ENCODE data around the gene OSBPL7.

DNA sequence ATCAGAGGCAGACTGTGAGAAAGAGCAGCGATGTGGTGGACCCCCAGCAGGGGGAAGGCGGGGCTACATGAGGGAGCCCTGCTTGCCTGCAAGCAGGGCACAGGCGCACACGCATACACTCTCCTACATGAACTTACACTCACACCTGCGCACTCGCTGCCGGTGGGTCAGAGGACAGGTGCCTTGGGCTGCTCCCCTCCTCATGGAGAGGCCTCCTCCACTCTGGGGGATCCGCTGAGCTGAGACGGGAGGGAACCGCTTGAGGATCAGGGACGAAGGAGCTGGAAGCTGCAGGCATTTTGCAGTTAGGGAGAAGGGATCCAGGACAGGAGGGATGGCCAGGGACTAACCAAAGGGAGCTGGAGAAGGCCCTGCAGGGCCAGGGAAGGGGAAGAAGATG is 14.2 kb downstream of the OSBPL7 start:
- TF ChIP-seq, protein P1, sequence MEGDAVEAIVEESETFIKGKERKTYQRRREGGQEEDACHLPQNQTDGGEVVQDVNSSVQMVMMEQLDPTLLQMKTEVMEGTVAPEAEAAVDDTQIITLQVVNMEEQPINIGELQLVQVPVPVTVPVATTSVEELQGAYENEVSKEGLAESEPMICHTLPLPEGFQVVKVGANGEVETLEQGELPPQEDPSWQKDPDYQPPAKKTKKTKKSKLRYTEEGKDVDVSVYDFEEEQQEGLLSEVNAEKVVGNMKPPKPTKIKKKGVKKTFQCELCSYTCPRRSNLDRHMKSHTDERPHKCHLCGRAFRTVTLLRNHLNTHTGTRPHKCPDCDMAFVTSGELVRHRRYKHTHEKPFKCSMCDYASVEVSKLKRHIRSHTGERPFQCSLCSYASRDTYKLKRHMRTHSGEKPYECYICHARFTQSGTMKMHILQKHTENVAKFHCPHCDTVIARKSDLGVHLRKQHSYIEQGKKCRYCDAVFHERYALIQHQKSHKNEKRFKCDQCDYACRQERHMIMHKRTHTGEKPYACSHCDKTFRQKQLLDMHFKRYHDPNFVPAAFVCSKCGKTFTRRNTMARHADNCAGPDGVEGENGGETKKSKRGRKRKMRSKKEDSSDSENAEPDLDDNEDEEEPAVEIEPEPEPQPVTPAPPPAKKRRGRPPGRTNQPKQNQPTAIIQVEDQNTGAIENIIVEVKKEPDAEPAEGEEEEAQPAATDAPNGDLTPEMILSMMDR (IDR thresholded peaks at IDR 0.05; ENCODE audit: low read depth, low read length, missing input control) = no peak
- TF ChIP-seq RAD21 (IDR thresholded peaks at IDR 0.05) = no peak
- no peak for TF ChIP-seq SP1 (IDR thresholded peaks at IDR 0.05)
- no peak for TF ChIP-seq TAF1 (conservative IDR thresholded peaks at IDR 0.05)
- TF ChIP-seq JUND (IDR thresholded peaks at IDR 0.05) = no peak
- no peak for TF ChIP-seq HNF4A (conservative IDR thresholded peaks at IDR 0.05)
- TF ChIP-seq, protein P2, sequence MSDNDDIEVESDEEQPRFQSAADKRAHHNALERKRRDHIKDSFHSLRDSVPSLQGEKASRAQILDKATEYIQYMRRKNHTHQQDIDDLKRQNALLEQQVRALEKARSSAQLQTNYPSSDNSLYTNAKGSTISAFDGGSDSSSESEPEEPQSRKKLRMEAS (IDR thresholded peaks at IDR 0.05) = no peak
- no peak for TF ChIP-seq YY1 (IDR thresholded peaks at IDR 0.05)
- TF ChIP-seq GABPA (IDR thresholded peaks at IDR 0.05 in 1 of 2, conservative IDR thresholded peaks at IDR 0.05 in 1 of 2) = no peak
- no peak for TF ChIP-seq EGR1 (IDR thresholded peaks at IDR 0.05; ENCODE audit: low read depth in 2 of 2)
- TF ChIP-seq, protein P3, sequence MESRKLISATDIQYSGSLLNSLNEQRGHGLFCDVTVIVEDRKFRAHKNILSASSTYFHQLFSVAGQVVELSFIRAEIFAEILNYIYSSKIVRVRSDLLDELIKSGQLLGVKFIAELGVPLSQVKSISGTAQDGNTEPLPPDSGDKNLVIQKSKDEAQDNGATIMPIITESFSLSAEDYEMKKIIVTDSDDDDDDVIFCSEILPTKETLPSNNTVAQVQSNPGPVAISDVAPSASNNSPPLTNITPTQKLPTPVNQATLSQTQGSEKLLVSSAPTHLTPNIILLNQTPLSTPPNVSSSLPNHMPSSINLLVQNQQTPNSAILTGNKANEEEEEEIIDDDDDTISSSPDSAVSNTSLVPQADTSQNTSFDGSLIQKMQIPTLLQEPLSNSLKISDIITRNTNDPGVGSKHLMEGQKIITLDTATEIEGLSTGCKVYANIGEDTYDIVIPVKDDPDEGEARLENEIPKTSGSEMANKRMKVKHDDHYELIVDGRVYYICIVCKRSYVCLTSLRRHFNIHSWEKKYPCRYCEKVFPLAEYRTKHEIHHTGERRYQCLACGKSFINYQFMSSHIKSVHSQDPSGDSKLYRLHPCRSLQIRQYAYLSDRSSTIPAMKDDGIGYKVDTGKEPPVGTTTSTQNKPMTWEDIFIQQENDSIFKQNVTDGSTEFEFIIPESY (IDR thresholded peaks at IDR 0.05) = no peak
- TF ChIP-seq, protein P4, sequence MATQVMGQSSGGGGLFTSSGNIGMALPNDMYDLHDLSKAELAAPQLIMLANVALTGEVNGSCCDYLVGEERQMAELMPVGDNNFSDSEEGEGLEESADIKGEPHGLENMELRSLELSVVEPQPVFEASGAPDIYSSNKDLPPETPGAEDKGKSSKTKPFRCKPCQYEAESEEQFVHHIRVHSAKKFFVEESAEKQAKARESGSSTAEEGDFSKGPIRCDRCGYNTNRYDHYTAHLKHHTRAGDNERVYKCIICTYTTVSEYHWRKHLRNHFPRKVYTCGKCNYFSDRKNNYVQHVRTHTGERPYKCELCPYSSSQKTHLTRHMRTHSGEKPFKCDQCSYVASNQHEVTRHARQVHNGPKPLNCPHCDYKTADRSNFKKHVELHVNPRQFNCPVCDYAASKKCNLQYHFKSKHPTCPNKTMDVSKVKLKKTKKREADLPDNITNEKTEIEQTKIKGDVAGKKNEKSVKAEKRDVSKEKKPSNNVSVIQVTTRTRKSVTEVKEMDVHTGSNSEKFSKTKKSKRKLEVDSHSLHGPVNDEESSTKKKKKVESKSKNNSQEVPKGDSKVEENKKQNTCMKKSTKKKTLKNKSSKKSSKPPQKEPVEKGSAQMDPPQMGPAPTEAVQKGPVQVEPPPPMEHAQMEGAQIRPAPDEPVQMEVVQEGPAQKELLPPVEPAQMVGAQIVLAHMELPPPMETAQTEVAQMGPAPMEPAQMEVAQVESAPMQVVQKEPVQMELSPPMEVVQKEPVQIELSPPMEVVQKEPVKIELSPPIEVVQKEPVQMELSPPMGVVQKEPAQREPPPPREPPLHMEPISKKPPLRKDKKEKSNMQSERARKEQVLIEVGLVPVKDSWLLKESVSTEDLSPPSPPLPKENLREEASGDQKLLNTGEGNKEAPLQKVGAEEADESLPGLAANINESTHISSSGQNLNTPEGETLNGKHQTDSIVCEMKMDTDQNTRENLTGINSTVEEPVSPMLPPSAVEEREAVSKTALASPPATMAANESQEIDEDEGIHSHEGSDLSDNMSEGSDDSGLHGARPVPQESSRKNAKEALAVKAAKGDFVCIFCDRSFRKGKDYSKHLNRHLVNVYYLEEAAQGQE (IDR thresholded peaks at IDR 0.05) = no peak
- no peak for TF ChIP-seq RXRA (IDR thresholded peaks at IDR 0.05)

All from liver (tissue), 3 donors.